HS-27A (cell line): ENCODE data around the gene CCR4.
"Not testable (repeated sequence)": the region's sequence is repeated elsewhere in the genome, so short reads cannot be mapped to it uniquely, and the experiment has no call there.

Source experiments
- DNase-seq: peaks from one replicate; pipeline ENCODE4 v3.0.0-alpha.2; 2012; ENCODE audit warnings: low read depth, missing footprints

CCR4 gene

GRCh38 chr3:32952369-32953077 is 1.1 kb downstream of the CCR4 start:
- no peak for DNase-seq

- no peak for DNase-seq
Observed at GRCh38 chr3:32954506-32954905, 3.1 kb downstream of the CCR4 start.

GRCh38 chr3:32956750-32957570 is 5.5 kb downstream of the CCR4 start:
- no peak for DNase-seq

GRCh38 chr3:32958509-32958908 is 7.1 kb downstream of the CCR4 start:
- DNase-seq: no peak

- DNase-seq: no peak
Observed at GRCh38 chr3:32959371-32959770, 7.9 kb downstream of the CCR4 start.

GRCh38 chr3:32960404-32961170 is 9.1 kb downstream of the CCR4 start:
- no peak for DNase-seq

- DNase-seq: no peak
Observed at GRCh38 chr3:32961189-32961715, 9.8 kb downstream of the CCR4 start.

GRCh38 chr3:32963871-32964270 is 12.4 kb downstream of the CCR4 start:
- no peak for DNase-seq

GRCh38 chr3:32964781-32965180 is 13.3 kb downstream of the CCR4 start:
- DNase-seq: not testable (repeated sequence)

- not testable (repeated sequence) for DNase-seq
Observed at GRCh38 chr3:32965617-32966213, 14.3 kb downstream of the CCR4 start.

- DNase-seq: not testable (repeated sequence)
Observed at GRCh38 chr3:32966627-32967026, 15.2 kb downstream of the CCR4 start.

- no peak for DNase-seq
Observed at GRCh38 chr3:32968166-32968919, 16.9 kb downstream of the CCR4 start.

GRCh38 chr3:32968920-32969389 is 17.5 kb downstream of the CCR4 start:
- DNase-seq: no peak

GRCh38 chr3:32969656-32970055 is 18.2 kb downstream of the CCR4 start:
- DNase-seq: no peak

GRCh38 chr3:32971291-32971690 is 19.8 kb downstream of the CCR4 start:
- DNase-seq: not testable (repeated sequence)

- no peak for DNase-seq
Observed at GRCh38 chr3:32972482-32973146, 21.2 kb downstream of the CCR4 start.

- DNase-seq: no peak
Observed at GRCh38 chr3:32973982-32974381, 22.5 kb downstream of the CCR4 start.

GRCh38 chr3:32975891-32976595 is 24.6 kb downstream of the CCR4 start:
- DNase-seq: no peak

GRCh38 chr3:32977861-32978260 is 26.4 kb downstream of the CCR4 start:
- no peak for DNase-seq

- DNase-seq: no peak
Observed at GRCh38 chr3:32978331-32978730, 26.9 kb downstream of the CCR4 start.
